Thyroid gland (tissue), 4 donors: ENCODE results near the gene FRMD8. TPM values are rescaled to one million over a fixed set of nuclear protein-coding genes. Genes with fewer than 3 reads are reported as not detected.

Experiments
- DNase-seq, 2 donors: peaks; one replicate each; pipeline ENCODE4 v3.0.0-alpha.2; 2019
- H3K27ac ChIP-seq, 3 donors: fragments of 200-600 bp; sonication (generic); 1 replicate in 2 of 3; 2 replicates in 1 of 3; pipeline ENCODE4 v1.5.1; 2016 to 2019; ENCODE audit warnings: mild to moderate bottlenecking in 1 of 3, moderate library complexity in 1 of 3
- H3K27me3 ChIP-seq: fragments of 200-600 bp; sonication (generic); one replicate; pipeline ENCODE4 v1.5.1; 2019
- H3K36me3 ChIP-seq, 2 donors: fragments of 200-600 bp; sonication (generic); one replicate each; pipeline ENCODE4 v1.5.1; 2016 to 2019
- H3K4me1 ChIP-seq, 2 donors: fragments of 200-600 bp; sonication (generic); one replicate each; pipeline ENCODE4 v1.5.1; 2017 to 2019
- H3K4me3 ChIP-seq, 3 donors: fragments of 200-600 bp; sonication (generic); replicated peaks in 1 of 3; 1 replicate in 2 of 3; 2 replicates in 1 of 3; pipeline ENCODE4 v1.5.1; 2016; ENCODE audit warnings: mild to moderate bottlenecking in 1 of 3
- H3K9me3 ChIP-seq: fragments of 200-600 bp; sonication (generic); one replicate; pipeline ENCODE4 v1.5.1; 2017
- POLR2A ChIP-seq, 2 donors: fragments of 450-650 bp; IDR thresholded peaks; one replicate each; pipeline ENCODE4 v1.6.1; 2017; ENCODE audit warnings: antibody characterized with exemption in 2 of 2, mild to moderate bottlenecking in 2 of 2, moderate library complexity in 1 of 2
- WGBS, 2 donors: methylation state at CpG; one replicate each; pipeline ENCODE4 v1.1.5; 2017; 5-methylcytosine and 5-hydroxymethylcytosine counted together
- intact Hi-C: fragments of 100-400 bp; cut with DNase I; formaldehyde crosslinking; loops from one replicate; pipeline ENCODE4 v1.15.1; 2023
- total RNA-seq, 4 donors: library from RNA; depleted of rRNA; stranded (reverse); fragments of >200 nt; gene quantifications; one replicate each; pipeline ENCODE4 v1.2.3, GENCODE V29; 2016
- TF ChIP-seq, protein P1 (sequence below), 6 experiments: fragments of 200-600 bp in 3 of 6; fragments of 450-650 bp in 3 of 6; sonication (generic) in 3 of 6; IDR thresholded peaks; one replicate each; pipeline ENCODE4 v1.5.1; 2016 to 2019; ENCODE audit warnings: antibody characterized with exemption in 6 of 6, mild to moderate bottlenecking in 2 of 6, inconsistent platforms in 1 of 6, moderate library complexity in 1 of 6

Gene FRMD8
- total RNA-seq, 4 donors from 2014 or later, result 22.5 to 44.9 (median 31.0) TPM

DNA sequence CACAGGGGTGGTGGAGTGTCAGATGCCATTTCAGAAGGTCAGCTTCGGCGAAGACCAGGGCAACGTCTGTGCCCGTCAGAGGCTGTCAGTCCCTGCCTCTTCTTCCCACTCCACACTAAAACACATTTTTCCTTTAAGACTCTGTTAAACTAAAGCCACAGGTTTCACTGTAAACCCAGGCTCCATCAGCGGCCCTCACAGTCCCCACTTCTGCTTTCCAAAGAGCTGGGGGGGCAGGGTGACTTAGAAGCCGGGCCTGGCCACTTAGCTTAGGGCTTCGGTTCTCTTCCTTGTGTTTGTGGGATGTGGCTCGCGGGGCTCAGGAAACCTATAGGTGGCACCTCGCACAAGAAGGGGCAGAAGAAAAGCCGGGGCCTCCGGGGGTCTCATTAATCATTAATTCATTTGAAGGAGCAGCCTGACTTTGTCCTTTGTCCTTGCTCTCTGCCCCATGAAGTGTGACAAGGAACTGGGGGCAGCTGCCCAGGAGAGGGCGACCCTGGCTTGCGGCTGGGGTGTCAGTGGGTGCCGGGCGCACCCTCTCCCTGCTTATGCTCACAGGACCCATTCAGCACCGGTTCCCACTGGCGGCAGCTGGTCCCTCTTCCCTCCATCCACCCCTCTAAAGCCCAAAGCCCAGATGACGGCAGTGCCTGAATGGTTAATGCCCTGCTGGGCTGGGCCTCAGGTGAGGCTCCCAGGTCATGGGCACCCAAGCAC, 8.1 kb upstream of the FRMD8 start:
- H3K27ac ChIP-seq, result no peak overlapping the region

DNA sequence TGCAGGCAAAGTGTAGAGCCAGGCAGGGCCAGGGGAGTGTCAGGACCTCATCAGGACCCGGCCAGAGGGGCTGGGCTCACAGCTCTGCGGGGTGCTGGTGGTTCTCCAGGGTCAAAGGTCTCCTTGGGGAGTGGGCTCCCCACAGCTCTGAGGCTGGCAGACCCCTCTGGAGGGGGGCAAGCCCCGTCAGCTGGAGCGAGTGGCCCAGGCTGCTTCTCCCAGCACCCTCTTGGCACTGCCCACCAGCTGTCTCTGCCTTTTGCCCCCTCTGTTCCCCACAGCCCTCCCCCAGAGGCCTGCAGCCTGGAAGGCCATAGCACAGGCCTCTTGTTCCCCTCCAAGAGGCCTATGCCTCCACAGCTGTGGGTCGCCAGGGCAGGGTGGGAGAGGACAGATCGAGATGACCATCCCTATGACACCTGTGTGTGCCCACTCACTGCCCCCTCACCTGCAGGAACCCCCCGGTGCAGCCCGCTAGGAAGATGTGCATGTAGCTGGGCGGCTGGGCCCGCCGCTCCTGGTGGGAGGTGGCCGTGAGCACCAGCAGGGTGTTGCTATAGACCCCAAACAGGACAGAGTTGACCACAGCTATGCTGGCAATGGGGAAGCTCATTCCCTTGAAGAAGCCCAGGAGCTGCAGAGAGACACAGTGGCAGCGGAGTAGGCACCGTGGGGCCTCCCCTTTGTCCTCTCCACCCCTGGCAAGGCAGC, 7.4 kb upstream of the FRMD8 start:
- Histone ChIP-seq H3K36me3 (no peaks in the 10 kb centered on the region), H3K9me3 (no peaks in the 10 kb centered on the region), H3K4me3 (no peak overlapping the region), H3K4me1 (peaks cover 19 to 43% of the 10 kb centered on the region in 2 donors), H3K27me3 (no peaks in the 10 kb centered on the region), H3K27ac (no peak overlapping the region)
- TF ChIP-seq, protein P1, sequence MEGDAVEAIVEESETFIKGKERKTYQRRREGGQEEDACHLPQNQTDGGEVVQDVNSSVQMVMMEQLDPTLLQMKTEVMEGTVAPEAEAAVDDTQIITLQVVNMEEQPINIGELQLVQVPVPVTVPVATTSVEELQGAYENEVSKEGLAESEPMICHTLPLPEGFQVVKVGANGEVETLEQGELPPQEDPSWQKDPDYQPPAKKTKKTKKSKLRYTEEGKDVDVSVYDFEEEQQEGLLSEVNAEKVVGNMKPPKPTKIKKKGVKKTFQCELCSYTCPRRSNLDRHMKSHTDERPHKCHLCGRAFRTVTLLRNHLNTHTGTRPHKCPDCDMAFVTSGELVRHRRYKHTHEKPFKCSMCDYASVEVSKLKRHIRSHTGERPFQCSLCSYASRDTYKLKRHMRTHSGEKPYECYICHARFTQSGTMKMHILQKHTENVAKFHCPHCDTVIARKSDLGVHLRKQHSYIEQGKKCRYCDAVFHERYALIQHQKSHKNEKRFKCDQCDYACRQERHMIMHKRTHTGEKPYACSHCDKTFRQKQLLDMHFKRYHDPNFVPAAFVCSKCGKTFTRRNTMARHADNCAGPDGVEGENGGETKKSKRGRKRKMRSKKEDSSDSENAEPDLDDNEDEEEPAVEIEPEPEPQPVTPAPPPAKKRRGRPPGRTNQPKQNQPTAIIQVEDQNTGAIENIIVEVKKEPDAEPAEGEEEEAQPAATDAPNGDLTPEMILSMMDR (IDR thresholded peaks at IDR 0.05), result no peak
- TF ChIP-seq POLR2A (IDR thresholded peaks at IDR 0.05), result no peak
- no peak for DNase-seq
- 93 to 94% methylated on average over 9 to 13 of the region's 14 CpGs for WGBS, 2 donors
- intact Hi-C loops, result no loop called here

More for the DNA sequence above, 8.1 kb upstream of the FRMD8 start:
- H3K4me1 ChIP-seq, result peaks cover 19 to 37% of the 10 kb centered on the region in 2 donors
- no peak for DNase-seq
- WGBS, 2 donors, result 83 to 89% methylated on average over 19 of the region's 19 CpGs
- no peaks in the 10 kb centered on the region for H3K36me3 ChIP-seq
- intact Hi-C loops, result no loop called here
- H3K9me3 ChIP-seq, result no peaks in the 10 kb centered on the region
- no peak for TF ChIP-seq POLR2A (IDR thresholded peaks at IDR 0.05)
- TF ChIP-seq, protein P1 (IDR thresholded peaks at IDR 0.05), result no peak
- no peaks in the 10 kb centered on the region for H3K27me3 ChIP-seq
- no peak overlapping the region for H3K4me3 ChIP-seq

DNA sequence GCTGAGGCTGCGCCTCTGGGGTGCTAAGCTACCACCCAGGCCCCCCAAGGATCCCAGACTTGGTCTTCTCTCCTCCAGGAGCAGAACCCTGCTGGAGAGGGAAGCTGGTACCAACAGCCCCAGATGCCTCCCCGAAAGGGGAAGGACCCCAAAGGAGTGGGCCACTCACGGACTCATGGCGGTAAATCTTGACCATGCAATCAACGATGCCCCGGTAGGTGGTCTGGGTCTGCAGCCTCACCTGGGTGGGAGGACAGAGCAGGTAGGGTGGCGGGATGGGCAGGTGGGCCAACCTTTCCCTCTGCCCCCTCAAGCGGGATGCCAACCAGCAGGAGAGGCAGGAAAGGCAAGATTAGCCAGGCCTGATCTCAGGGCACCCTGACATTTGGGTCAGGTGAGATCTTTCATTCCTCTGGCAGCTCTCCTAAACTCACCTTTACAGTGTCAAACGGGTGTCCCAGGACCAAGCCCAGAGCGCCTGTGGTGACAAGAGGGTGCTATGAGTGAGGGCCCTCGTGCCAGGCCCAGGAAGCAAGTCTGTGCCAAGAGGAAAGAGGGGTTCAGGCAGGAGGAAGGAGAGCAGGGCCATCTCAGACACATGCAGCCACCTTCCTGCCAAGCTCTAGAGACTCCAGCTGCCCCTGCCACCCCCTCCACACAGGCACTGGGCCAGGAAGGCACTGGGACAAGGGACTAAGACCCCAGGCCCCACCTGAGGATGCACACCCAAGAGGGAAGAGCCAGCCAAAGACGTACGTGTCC, 6.6 kb upstream of the FRMD8 start:
- intact Hi-C loops, result loop anchor here (5.0 kb wide), 1 partner anchor 37 kb away; no protein-coding TSS in a partner anchor
- Histone ChIP-seq H3K9me3 (no peaks in the 10 kb centered on the region), H3K27ac (no peak overlapping the region), H3K4me1 (peaks cover 19 to 46% of the 10 kb centered on the region in 2 donors), H3K27me3 (no peaks in the 10 kb centered on the region), H3K36me3 (no peaks in the 10 kb centered on the region), H3K4me3 (no peak overlapping the region)
- DNase-seq, result no peak
- WGBS, 2 donors, result 88 to 95% methylated on average over 11 of the region's 13 CpGs
- TF ChIP-seq, protein P1 (IDR thresholded peaks at IDR 0.05), result no peak
- no peak for TF ChIP-seq POLR2A (IDR thresholded peaks at IDR 0.05)

DNA sequence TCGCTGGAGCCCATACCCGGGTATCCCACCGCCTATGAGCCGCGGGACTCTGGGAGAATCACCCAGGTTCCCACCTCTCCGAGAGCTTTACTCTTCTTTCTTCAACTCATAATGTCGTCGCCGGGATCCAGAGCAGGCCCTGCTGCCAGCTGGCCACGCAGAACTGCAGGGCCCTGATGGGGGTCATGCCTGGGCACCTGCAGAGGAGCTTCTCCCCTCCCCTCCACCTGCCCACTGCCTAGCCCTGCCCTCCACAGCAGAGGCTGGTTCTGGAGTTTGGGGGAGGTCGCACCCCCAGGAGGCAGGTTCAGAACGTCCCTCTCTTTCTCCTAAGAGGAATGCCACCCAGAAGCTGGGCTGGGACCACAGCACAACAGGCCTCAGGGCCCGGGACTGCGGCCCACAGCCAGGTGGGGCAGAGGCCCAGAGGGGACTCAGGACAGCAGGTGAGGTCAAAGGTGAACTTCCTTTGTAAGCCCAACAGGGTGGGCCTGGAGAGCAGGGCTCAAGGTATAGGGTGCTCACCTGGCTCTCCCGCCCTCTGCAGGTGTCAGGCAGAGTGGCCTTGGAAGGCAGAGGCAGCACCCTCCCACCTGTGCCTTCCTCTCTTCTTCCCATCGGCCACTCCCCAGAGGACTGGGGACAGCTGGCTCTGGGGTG, 5.8 kb upstream of the FRMD8 start:
- 91 to 93% methylated on average over 11 to 15 of the region's 16 CpGs for WGBS, 2 donors
- no peak for DNase-seq
- no peak for TF ChIP-seq POLR2A (IDR thresholded peaks at IDR 0.05)
- TF ChIP-seq, protein P1 (IDR thresholded peaks at IDR 0.05), result no peak
- no peaks in the 10 kb centered on the region for H3K9me3 ChIP-seq
- no peaks in the 10 kb centered on the region for H3K36me3 ChIP-seq
- intact Hi-C loops, result loop anchor here (5.0 kb wide), 1 partner anchor 37 kb away; no protein-coding TSS in a partner anchor
- H3K27me3 ChIP-seq, result no peaks in the 10 kb centered on the region
- peak overlapping the region; percentile 82 to 98 (median 93) for H3K27ac ChIP-seq
- no peak overlapping the region for H3K4me3 ChIP-seq
- peaks cover 19 to 52% of the 10 kb centered on the region in 2 donors for H3K4me1 ChIP-seq
